ENCODE data around the gene ST8SIA4. TPM values are rescaled to one million over a fixed set of nuclear protein-coding genes. Genes with fewer than 3 reads are reported as not detected.
A peak's percentile ranks its signal among the peaks of the same experiment; 100 is the strongest.

The ST8SIA4 gene
- total RNA-seq, 2 donors from 2014 or later = 25.2 to 47.0 TPM

DNA sequence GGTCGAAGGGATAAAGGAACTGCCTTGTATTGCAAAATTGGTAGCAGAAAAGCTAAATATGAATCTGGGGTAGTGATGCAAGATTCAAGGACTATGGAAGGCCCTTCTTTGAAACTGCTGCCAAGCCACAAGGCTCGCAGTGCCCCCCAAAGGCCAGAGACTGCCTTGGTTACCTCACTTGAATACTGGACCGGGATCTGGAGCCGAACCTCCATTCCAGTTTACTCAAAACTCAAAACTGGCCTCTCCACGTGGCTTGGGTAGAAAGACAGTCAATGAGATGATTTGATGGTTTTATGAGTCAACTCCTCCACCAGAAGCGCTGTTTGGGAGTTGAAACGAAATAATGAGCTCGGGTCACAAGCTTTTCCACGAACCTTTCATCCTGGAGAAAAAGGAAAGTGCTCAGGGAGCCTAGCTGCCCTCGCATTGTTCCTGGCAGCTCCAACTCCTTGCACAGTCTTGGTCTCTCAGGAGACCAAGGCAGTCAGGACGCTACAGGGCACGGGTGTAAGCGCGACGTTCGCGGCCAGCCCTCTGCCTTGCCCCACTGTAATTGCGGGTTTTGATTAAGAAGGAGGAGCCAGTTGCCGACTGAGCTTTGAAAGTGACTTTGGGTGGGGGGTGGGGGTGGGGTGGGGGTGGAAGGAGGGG lies 2.8 kb downstream of the ST8SIA4 start:
- peak overlapping the region; percentile 76 for H3K4me3 Mint-ChIP-seq
- Histone ChIP-seq H3K27me3 (ENCODE audit: control insufficient read depth, insufficient read depth, low read length, poor library complexity, severe bottlenecking) (no peaks in the 10 kb centered on the region), H3K9me3 (ENCODE audit: control insufficient read depth, low read length) (no peaks in the 10 kb centered on the region), H3K4me3 (ENCODE audit: low read length) (peak overlapping the region; percentile 86), H3K9ac (ENCODE audit: extremely low read depth, low read length, poor library complexity, severe bottlenecking) (peak overlapping the region; percentile 27), H3K36me3 (ENCODE audit: control insufficient read depth, insufficient read depth, low read length) (peaks cover 43% of the 10 kb centered on the region), H3K27ac (ENCODE audit: low read depth, low read length) (peak overlapping the region; percentile 17), H3K4me1 (ENCODE audit: control insufficient read depth, insufficient read depth, low read length) (no peaks in the 10 kb centered on the region)
- peaks cover 24% of the 10 kb centered on the region for H3K36me3 Mint-ChIP-seq (ENCODE audit: low read depth)
- 14 to 30% methylated on average over 5 to 17 of the region's 19 CpGs for WGBS, 2 experiments (ENCODE audit: insufficient coverage in 1 of 2, insufficient read length in 1 of 2)
- peak; percentile 69 for DNase-seq
- peak overlapping the region; percentile 12 for H3K27ac Mint-ChIP-seq
- H3K27me3 Mint-ChIP-seq (ENCODE audit: insufficient read depth) = peaks cover 47% of the 10 kb centered on the region
- H3K4me1 Mint-ChIP-seq = peaks cover 32% of the 10 kb centered on the region
- TF ChIP-seq, protein P1, sequence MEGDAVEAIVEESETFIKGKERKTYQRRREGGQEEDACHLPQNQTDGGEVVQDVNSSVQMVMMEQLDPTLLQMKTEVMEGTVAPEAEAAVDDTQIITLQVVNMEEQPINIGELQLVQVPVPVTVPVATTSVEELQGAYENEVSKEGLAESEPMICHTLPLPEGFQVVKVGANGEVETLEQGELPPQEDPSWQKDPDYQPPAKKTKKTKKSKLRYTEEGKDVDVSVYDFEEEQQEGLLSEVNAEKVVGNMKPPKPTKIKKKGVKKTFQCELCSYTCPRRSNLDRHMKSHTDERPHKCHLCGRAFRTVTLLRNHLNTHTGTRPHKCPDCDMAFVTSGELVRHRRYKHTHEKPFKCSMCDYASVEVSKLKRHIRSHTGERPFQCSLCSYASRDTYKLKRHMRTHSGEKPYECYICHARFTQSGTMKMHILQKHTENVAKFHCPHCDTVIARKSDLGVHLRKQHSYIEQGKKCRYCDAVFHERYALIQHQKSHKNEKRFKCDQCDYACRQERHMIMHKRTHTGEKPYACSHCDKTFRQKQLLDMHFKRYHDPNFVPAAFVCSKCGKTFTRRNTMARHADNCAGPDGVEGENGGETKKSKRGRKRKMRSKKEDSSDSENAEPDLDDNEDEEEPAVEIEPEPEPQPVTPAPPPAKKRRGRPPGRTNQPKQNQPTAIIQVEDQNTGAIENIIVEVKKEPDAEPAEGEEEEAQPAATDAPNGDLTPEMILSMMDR (conservative IDR thresholded peaks at IDR 0.05) = peak; percentile 64
- peaks cover 2% of the 10 kb centered on the region for H3K9me3 Mint-ChIP-seq

DNA sequence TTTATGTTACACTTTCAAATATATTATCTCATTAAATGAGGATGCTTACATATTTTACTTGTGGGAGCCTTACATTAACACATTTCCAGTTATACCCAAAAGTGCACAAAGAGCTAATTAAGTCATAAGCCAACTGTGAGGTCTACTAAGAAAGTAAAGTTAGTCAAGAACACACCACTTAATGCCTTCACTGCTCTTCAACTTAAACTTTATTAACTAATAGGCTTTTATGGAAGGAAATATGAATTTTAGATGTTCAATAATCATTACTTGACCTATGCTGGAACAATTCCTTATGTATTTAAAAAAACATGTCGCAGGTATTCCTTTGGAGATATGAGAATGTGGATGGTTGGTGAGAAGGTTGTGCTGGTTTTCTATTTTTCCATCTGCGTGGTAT lies 3.4 kb downstream of the ST8SIA4 start:
- peaks cover 27% of the 10 kb centered on the region for H3K4me1 Mint-ChIP-seq
- WGBS, 2 experiments (ENCODE audit: insufficient coverage in 1 of 2, insufficient read length in 1 of 2) = 90 to 100% methylated on average over 1 to 2 of the region's 2 CpGs
- peaks cover 49% of the 10 kb centered on the region for H3K36me3 ChIP-seq (ENCODE audit: control insufficient read depth, insufficient read depth, low read length)

DNA sequence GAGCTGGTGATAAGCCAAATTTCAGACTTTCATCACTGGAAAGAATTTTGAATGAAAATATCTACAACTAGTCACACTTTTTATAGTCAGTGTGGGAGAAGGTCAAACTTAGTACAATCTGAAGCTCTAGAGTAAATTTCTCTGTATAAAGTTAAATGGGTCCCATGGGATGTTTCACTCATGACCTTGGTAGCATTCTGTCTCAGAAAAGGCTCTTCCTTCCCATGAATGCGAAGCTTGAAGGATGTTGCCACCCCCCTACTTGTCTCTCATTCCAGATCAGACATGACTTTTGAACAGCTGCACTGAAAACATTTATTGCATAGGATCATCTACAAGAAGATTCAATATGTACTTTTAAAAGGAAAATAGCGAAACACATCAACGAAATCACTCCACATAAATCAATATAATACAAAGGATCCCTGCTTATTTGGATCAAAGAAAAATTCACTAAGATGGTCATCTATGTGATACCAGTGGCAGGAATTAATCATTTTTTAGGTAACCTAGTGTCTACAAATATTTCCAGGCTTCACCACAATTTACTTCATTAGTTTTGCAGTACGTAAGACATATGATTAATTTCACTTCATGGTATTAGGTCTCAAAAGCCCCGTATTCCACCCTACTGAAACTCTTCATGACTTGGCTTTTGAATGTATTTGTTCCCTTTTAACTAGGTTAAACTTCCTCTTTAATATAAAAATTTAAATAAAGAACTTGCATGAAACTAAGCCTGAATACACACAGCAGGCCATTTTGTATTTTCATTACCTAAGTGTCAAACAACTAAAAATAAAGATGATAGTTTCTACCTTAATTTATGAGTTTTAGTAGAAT lies 4.4 kb downstream of the ST8SIA4 start:
- H3K27ac Mint-ChIP-seq = no peak overlapping the region
- H3K9me3 Mint-ChIP-seq = peaks cover 2% of the 10 kb centered on the region
- Histone ChIP-seq H3K9me3 (ENCODE audit: control insufficient read depth, low read length) (no peaks in the 10 kb centered on the region), H3K4me1 (ENCODE audit: control insufficient read depth, insufficient read depth, low read length) (no peaks in the 10 kb centered on the region), H3K27ac (ENCODE audit: low read depth, low read length) (no peak overlapping the region), H3K36me3 (ENCODE audit: control insufficient read depth, insufficient read depth, low read length) (peaks cover 58% of the 10 kb centered on the region), H3K27me3 (ENCODE audit: control insufficient read depth, insufficient read depth, low read length, poor library complexity, severe bottlenecking) (no peaks in the 10 kb centered on the region), H3K9ac (ENCODE audit: extremely low read depth, low read length, poor library complexity, severe bottlenecking) (no peak overlapping the region), H3K4me3 (ENCODE audit: low read length) (peak overlapping the region; percentile 86)
- H3K27me3 Mint-ChIP-seq (ENCODE audit: insufficient read depth) = peaks cover 31% of the 10 kb centered on the region
- H3K4me3 Mint-ChIP-seq = no peak overlapping the region
- peaks cover 28% of the 10 kb centered on the region for H3K36me3 Mint-ChIP-seq (ENCODE audit: low read depth)
- DNase-seq = no peak
- TF ChIP-seq, protein P1 (conservative IDR thresholded peaks at IDR 0.05) = no peak
- 93 to 97% methylated on average over 3 to 5 of the region's 5 CpGs for WGBS, 2 experiments (ENCODE audit: insufficient coverage in 1 of 2, insufficient read length in 1 of 2)
- H3K4me1 Mint-ChIP-seq = peaks cover 18% of the 10 kb centered on the region

More for the DNA sequence above, 3.4 kb downstream of the ST8SIA4 start:
- Mint-ChIP-seq H3K27ac (peak overlapping the region; percentile 12), H3K4me3 (peak overlapping the region; percentile 76), H3K36me3 (ENCODE audit: low read depth) (peaks cover 25% of the 10 kb centered on the region), H3K9me3 (peaks cover 2% of the 10 kb centered on the region), H3K27me3 (ENCODE audit: insufficient read depth) (peaks cover 41% of the 10 kb centered on the region)
- TF ChIP-seq, protein P1 (conservative IDR thresholded peaks at IDR 0.05) = no peak
- DNase-seq = no peak
- Histone ChIP-seq H3K4me1 (ENCODE audit: control insufficient read depth, insufficient read depth, low read length) (no peaks in the 10 kb centered on the region), H3K9me3 (ENCODE audit: control insufficient read depth, low read length) (no peaks in the 10 kb centered on the region), H3K27ac (ENCODE audit: low read depth, low read length) (no peak overlapping the region), H3K4me3 (ENCODE audit: low read length) (peak overlapping the region; percentile 86), H3K27me3 (ENCODE audit: control insufficient read depth, insufficient read depth, low read length, poor library complexity, severe bottlenecking) (no peaks in the 10 kb centered on the region), H3K9ac (ENCODE audit: extremely low read depth, low read length, poor library complexity, severe bottlenecking) (peak overlapping the region; percentile 27)
